Spleen (tissue), 7 donors: ENCODE results near the gene CHST7.

Experiments used
- POLR2A ChIP-seq, 3 donors: fragments of 450-650 bp; IDR thresholded peaks; one replicate each; pipeline ENCODE4 v1.5.1; 2017; ENCODE audit warnings: antibody characterized with exemption in 3 of 3, mild to moderate bottlenecking in 1 of 3
- POLR2AphosphoS5 ChIP-seq, 3 donors: sonication (generic); formaldehyde crosslinking; IDR thresholded peaks; one replicate each; pipeline ENCODE4 v1.5.1; 2017; ENCODE audit warnings: antibody characterized with exemption in 3 of 3
- TF ChIP-seq, protein P1 (sequence below), 11 experiments: fragments of 200-600 bp in 7 of 11; fragments of 450-650 bp in 4 of 11; sonication (generic) in 4 of 11; IDR thresholded peaks in 8 of 11; conservative IDR thresholded peaks in 3 of 11; 1 replicate in 7 of 11; 2 replicates in 4 of 11; pipeline versions ENCODE4 v1.4.0 to v1.8.0; 2016 to 2021; ENCODE audit warnings: antibody characterized with exemption in 11 of 11, inconsistent platforms in 4 of 11, mild to moderate bottlenecking in 1 of 11
- donor health status: DM: no; HTN: no; CAD: no; lungs with moderate emphysema.
- donor health status: DM: no; HTN: no; CAD: no.
- donor health status: DM: no; HTN: no; CAD: no.

DNA sequence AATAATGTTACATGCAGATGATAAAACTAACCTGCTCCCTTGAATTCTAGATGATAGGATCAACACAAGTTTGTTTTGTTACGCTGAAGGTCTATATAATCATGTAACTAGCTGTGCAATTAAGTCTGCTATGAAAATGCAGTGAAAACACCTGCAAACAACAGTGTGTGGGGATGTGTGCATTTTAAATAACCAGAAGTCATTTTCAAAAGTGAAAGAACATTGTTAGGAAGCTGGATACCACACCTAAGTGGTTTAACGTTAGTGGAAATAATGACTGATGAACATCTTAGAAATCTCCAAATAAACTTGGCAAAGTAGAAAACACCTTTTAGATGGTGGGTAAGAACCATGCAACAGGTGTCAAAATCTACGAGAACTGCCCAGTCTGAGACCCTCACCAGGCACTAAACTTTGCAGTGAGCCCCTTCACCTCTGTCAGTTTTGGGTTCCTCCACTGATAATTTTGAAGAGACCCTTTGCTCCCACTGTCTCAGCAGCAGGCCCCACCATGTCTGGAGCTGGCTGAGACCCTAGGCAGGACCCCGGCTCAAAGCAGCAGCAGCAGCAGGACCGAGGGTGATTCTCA is 36.6 kb downstream of the CHST7 start:
- no peak for TF ChIP-seq POLR2A (IDR thresholded peaks at IDR 0.05)
- TF ChIP-seq, protein P1, sequence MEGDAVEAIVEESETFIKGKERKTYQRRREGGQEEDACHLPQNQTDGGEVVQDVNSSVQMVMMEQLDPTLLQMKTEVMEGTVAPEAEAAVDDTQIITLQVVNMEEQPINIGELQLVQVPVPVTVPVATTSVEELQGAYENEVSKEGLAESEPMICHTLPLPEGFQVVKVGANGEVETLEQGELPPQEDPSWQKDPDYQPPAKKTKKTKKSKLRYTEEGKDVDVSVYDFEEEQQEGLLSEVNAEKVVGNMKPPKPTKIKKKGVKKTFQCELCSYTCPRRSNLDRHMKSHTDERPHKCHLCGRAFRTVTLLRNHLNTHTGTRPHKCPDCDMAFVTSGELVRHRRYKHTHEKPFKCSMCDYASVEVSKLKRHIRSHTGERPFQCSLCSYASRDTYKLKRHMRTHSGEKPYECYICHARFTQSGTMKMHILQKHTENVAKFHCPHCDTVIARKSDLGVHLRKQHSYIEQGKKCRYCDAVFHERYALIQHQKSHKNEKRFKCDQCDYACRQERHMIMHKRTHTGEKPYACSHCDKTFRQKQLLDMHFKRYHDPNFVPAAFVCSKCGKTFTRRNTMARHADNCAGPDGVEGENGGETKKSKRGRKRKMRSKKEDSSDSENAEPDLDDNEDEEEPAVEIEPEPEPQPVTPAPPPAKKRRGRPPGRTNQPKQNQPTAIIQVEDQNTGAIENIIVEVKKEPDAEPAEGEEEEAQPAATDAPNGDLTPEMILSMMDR (IDR thresholded peaks at IDR 0.05 in 8 of 11, conservative IDR thresholded peaks at IDR 0.05 in 3 of 11) = no peak
- no peak for TF ChIP-seq POLR2AphosphoS5 (IDR thresholded peaks at IDR 0.05)
